ENCODE data around the gene RPS15A. TPM values are rescaled to one million over a fixed set of nuclear protein-coding genes. Genes with fewer than 3 reads are reported as not detected.

The RPS15A gene
- total and polyA plus RNA-seq, 12 donors = 613 to 3,398 (median 743) TPM

DNA sequence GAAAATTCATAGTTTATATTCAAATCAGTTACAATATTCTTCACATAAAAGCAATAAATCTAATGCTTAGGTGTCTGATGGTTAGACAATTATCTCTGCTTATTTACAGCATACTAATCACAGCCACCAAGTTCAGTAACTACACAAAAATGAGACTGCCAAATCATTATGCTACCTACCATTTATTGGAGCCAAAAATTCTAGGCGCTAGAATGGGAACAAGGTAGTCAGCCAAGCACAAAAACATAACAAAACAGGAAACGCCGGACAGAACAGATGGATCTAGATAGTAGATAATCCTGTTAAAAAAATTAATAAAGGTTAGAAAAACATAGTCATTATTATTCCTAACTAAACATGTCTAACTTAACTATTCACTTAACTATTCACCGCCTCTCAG is 7.6 kb upstream of the RPS15A start:
- Histone ChIP-seq H3K36me3 (peaks cover 0 to 59% (median 26%) of the 10 kb centered on the region in 9 donors), H3K27ac (peak overlapping the region in 1 of 10 donors; percentile 15), H3K9me3 (no peaks in the 10 kb centered on the region), H3K4me3 (no peak overlapping the region), H3K27me3 (no peaks in the 10 kb centered on the region), H3K4me1 (peaks cover 0 to 51% (median 38%) of the 10 kb centered on the region in 9 donors)
- ATAC-seq (no peak), DNase-seq (no peak)
- 59 to 75% methylated on average over 4 of the region's 4 CpGs for WGBS, 2 donors
- intact Hi-C loops (cut with DNase I) = loop anchor here in 1 of 10 donors (10.0 kb wide), 1 partner anchor 267 kb away; the partner anchor contains the start of gene COQ7
- TF ChIP-seq, protein P1, sequence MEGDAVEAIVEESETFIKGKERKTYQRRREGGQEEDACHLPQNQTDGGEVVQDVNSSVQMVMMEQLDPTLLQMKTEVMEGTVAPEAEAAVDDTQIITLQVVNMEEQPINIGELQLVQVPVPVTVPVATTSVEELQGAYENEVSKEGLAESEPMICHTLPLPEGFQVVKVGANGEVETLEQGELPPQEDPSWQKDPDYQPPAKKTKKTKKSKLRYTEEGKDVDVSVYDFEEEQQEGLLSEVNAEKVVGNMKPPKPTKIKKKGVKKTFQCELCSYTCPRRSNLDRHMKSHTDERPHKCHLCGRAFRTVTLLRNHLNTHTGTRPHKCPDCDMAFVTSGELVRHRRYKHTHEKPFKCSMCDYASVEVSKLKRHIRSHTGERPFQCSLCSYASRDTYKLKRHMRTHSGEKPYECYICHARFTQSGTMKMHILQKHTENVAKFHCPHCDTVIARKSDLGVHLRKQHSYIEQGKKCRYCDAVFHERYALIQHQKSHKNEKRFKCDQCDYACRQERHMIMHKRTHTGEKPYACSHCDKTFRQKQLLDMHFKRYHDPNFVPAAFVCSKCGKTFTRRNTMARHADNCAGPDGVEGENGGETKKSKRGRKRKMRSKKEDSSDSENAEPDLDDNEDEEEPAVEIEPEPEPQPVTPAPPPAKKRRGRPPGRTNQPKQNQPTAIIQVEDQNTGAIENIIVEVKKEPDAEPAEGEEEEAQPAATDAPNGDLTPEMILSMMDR (IDR thresholded peaks at IDR 0.05) = no peak

DNA sequence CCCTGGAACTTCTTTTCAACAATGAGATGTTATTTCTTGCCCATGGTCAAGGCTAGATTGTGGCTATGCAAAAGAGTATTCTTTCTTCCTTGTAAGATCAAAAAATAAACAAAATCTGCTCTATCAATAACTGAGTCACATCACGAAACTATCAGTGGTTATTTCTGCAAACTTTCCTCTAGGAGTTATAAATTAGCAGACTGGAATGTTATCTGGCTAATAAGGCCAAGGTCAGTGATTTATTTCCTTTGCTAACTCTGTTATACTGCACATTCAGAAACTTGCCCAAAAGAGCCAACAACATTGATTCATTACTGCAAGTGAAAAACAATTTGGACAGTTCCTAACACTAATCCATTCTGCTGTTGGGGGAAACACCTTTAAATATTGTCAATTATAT is 6.2 kb upstream of the RPS15A start:
- Histone ChIP-seq H3K4me3 (no peak overlapping the region), H3K4me1 (peaks cover 0 to 42% (median 29%) of the 10 kb centered on the region in 9 donors), H3K27me3 (no peaks in the 10 kb centered on the region), H3K27ac (no peak overlapping the region), H3K36me3 (peaks cover 0 to 72% (median 32%) of the 10 kb centered on the region in 9 donors), H3K9me3 (no peaks in the 10 kb centered on the region)
- TF ChIP-seq, protein P1 (IDR thresholded peaks at IDR 0.05) = no peak
- intact Hi-C loops (cut with DNase I) = loop anchor here in 1 of 10 donors (10.0 kb wide), 1 partner anchor 268 kb away; the partner anchor contains the start of gene COQ7
- WGBS, 2 donors = 76 to 86% methylated on average over 1 of the region's 1 CpG
- ATAC-seq (no peak), DNase-seq (no peak)

DNA sequence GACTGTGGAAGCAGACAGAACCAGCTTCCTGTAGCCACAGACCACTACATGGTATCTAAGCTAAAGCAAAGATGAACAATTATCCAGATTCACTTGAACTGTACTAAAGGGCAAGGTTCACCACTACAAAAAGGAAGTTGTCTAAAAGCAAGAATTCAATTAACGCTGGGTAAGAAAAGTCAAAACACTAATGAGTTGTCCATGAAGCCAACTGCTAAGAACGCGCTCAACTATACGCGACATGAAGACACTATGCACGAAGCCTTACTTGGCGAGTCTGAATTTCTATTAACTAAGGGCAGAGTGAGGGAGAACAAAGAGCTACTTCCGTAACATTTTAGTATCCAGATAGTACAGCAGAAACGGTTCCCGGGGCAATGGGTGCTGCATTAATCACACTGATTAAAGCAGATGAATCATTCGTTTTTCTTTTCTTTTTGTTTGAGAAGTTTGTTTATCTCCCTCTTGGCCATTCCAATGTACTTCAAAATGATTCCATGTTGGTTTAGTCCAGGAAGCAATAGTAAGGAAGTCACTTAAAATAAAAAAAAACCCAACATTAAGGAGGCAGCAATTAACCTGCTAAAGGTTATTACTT is 2.8 kb upstream of the RPS15A start:
- TF ChIP-seq, protein P1 (IDR thresholded peaks at IDR 0.05) = no peak
- Histone ChIP-seq H3K27ac (no peak overlapping the region), H3K4me1 (peaks cover 0 to 32% (median 18%) of the 10 kb centered on the region in 9 donors), H3K4me3 (no peak overlapping the region), H3K27me3 (no peaks in the 10 kb centered on the region), H3K9me3 (no peaks in the 10 kb centered on the region), H3K36me3 (peaks cover 0 to 79% (median 41%) of the 10 kb centered on the region in 9 donors)
- 91% methylated on average over 11 of the region's 11 CpGs for WGBS, 2 donors
- intact Hi-C loops (cut with DNase I) = loop anchor here in 1 of 10 donors (10.0 kb wide), 1 partner anchor 272 kb away; the partner anchor contains the start of gene COQ7
- ATAC-seq (no peak), DNase-seq (no peak)

DNA sequence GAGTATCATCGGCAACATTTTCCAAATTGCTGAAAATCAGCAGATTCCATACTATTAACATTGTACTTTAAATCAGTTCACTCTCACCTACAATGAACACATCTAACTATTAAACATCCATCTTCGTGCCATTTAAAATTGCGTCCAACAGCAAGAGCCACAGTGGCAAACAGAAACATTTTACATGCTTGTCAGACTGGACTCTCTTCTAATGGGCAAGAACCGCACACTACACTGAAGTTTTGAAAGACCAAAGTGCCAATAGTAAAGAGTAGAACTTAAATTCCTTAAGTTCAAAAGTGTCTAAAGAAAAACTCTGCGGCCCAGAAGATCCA is 652 bp downstream of the RPS15A start:
- intact Hi-C loops (cut with DNase I) = no loop called here
- Histone ChIP-seq H3K4me3 (peak overlapping the region; percentile 73 to 97 (median 88)), H3K4me1 (peaks cover 0 to 52% (median 47%) of the 10 kb centered on the region in 9 donors), H3K27me3 (no peaks in the 10 kb centered on the region), H3K36me3 (peaks cover 0 to 79% (median 60%) of the 10 kb centered on the region in 9 donors), H3K27ac (peak overlapping the region in 9 of 10 donors; percentile 73 to 91 (median 84)), H3K9me3 (no peaks in the 10 kb centered on the region)
- no peak for DNase-seq
- TF ChIP-seq, protein P1 (IDR thresholded peaks at IDR 0.05) = no peak
- peak in 1 of 8 donors; percentile 1 for ATAC-seq
- WGBS, 2 donors = 1% methylated on average over 5 of the region's 5 CpGs

Measured in heart right ventricle (tissue), 16 donors.